ENCODE data around the gene CCDC33.

CCDC33 gene

GRCh38 chr15:74335396-74335795, 99.3 kb downstream of the CCDC33 start:
- peaks cover 6% of the 10 kb centered on the region for H3K9me3 Mint-ChIP-seq
- peaks cover 23% of the 10 kb centered on the region for H3K4me1 Mint-ChIP-seq (ENCODE audit: low read depth)
- no peak overlapping the region for H3K27ac Mint-ChIP-seq
- H3K27me3 Mint-ChIP-seq = no peaks in the 10 kb centered on the region
- H3K4me3 Mint-ChIP-seq = no peak overlapping the region
- intact Hi-C loops (cut with micrococcal nuclease) = no loop called here
- H3K36me3 Mint-ChIP-seq (ENCODE audit: low read depth) = no peaks in the 10 kb centered on the region

- intact Hi-C loops (cut with micrococcal nuclease) = no loop called here
- Mint-ChIP-seq H3K9me3 (peaks cover 6% of the 10 kb centered on the region), H3K27ac (no peak overlapping the region), H3K27me3 (no peaks in the 10 kb centered on the region), H3K4me3 (no peak overlapping the region), H3K36me3 (ENCODE audit: low read depth) (no peaks in the 10 kb centered on the region), H3K4me1 (ENCODE audit: low read depth) (peaks cover 28% of the 10 kb centered on the region)
Measured at GRCh38 chr15:74336061-74337005, 100.2 kb downstream of the CCDC33 start.

- Mint-ChIP-seq H3K27me3 (no peaks in the 10 kb centered on the region), H3K36me3 (ENCODE audit: low read depth) (no peaks in the 10 kb centered on the region), H3K4me1 (ENCODE audit: low read depth) (peaks cover 28% of the 10 kb centered on the region), H3K4me3 (no peak overlapping the region), H3K9me3 (peaks cover 6% of the 10 kb centered on the region), H3K27ac (no peak overlapping the region)
- intact Hi-C loops (cut with micrococcal nuclease) = no loop called here
Measured at GRCh38 chr15:74337146-74337545, 101.0 kb downstream of the CCDC33 start.

GRCh38 chr15:74337607-74338211, 101.6 kb downstream of the CCDC33 start:
- H3K4me1 Mint-ChIP-seq (ENCODE audit: low read depth) = peaks cover 28% of the 10 kb centered on the region
- intact Hi-C loops (cut with micrococcal nuclease) = no loop called here
- no peak overlapping the region for H3K27ac Mint-ChIP-seq
- H3K27me3 Mint-ChIP-seq = no peaks in the 10 kb centered on the region
- no peak overlapping the region for H3K4me3 Mint-ChIP-seq
- H3K36me3 Mint-ChIP-seq (ENCODE audit: low read depth) = no peaks in the 10 kb centered on the region
- peaks cover 6% of the 10 kb centered on the region for H3K9me3 Mint-ChIP-seq

GRCh38 chr15:74338676-74339075, 102.5 kb downstream of the CCDC33 start:
- no peaks in the 10 kb centered on the region for H3K27me3 Mint-ChIP-seq

GRCh38 chr15:74339371-74339770, 103.2 kb downstream of the CCDC33 start:
- H3K27ac Mint-ChIP-seq = no peak overlapping the region
- no peaks in the 10 kb centered on the region for H3K36me3 Mint-ChIP-seq (ENCODE audit: low read depth)
- intact Hi-C loops (cut with micrococcal nuclease) = no loop called here

More at GRCh38 chr15:74338676-74339075, 102.5 kb downstream of the CCDC33 start:
- intact Hi-C loops (cut with micrococcal nuclease) = no loop called here
- no peak overlapping the region for H3K27ac Mint-ChIP-seq
- no peak overlapping the region for H3K4me3 Mint-ChIP-seq
- peaks cover 6% of the 10 kb centered on the region for H3K9me3 Mint-ChIP-seq
- peaks cover 28% of the 10 kb centered on the region for H3K4me1 Mint-ChIP-seq (ENCODE audit: low read depth)
- no peaks in the 10 kb centered on the region for H3K36me3 Mint-ChIP-seq (ENCODE audit: low read depth)

GRCh38 chr15:74340150-74340549, 104.0 kb downstream of the CCDC33 start:
- intact Hi-C loops (cut with micrococcal nuclease) = no loop called here
- H3K36me3 Mint-ChIP-seq (ENCODE audit: low read depth) = no peaks in the 10 kb centered on the region
- no peak overlapping the region for H3K4me3 Mint-ChIP-seq
- no peaks in the 10 kb centered on the region for H3K9me3 Mint-ChIP-seq
- H3K4me1 Mint-ChIP-seq (ENCODE audit: low read depth) = peaks cover 28% of the 10 kb centered on the region
- H3K27ac Mint-ChIP-seq = no peak overlapping the region
- no peaks in the 10 kb centered on the region for H3K27me3 Mint-ChIP-seq

More at GRCh38 chr15:74339371-74339770, 103.2 kb downstream of the CCDC33 start:
- Mint-ChIP-seq H3K4me3 (no peak overlapping the region), H3K9me3 (peaks cover 1% of the 10 kb centered on the region), H3K27me3 (no peaks in the 10 kb centered on the region), H3K4me1 (ENCODE audit: low read depth) (peaks cover 28% of the 10 kb centered on the region)

- intact Hi-C loops (cut with micrococcal nuclease) = no loop called here
- no peak overlapping the region for H3K27ac Mint-ChIP-seq
- H3K27me3 Mint-ChIP-seq = no peaks in the 10 kb centered on the region
- no peaks in the 10 kb centered on the region for H3K36me3 Mint-ChIP-seq (ENCODE audit: low read depth)
- H3K9me3 Mint-ChIP-seq = no peaks in the 10 kb centered on the region
- H3K4me1 Mint-ChIP-seq (ENCODE audit: low read depth) = peaks cover 22% of the 10 kb centered on the region
- no peak overlapping the region for H3K4me3 Mint-ChIP-seq
Measured at GRCh38 chr15:74343127-74343796, 107.1 kb downstream of the CCDC33 start.

- no peaks in the 10 kb centered on the region for H3K27me3 Mint-ChIP-seq
- H3K9me3 Mint-ChIP-seq = no peaks in the 10 kb centered on the region
- H3K4me1 Mint-ChIP-seq (ENCODE audit: low read depth) = peaks cover 22% of the 10 kb centered on the region
- no peak overlapping the region for H3K27ac Mint-ChIP-seq
- no peak overlapping the region for H3K4me3 Mint-ChIP-seq
- H3K36me3 Mint-ChIP-seq (ENCODE audit: low read depth) = no peaks in the 10 kb centered on the region
- intact Hi-C loops (cut with micrococcal nuclease) = no loop called here
Measured at GRCh38 chr15:74343797-74344127, 107.6 kb downstream of the CCDC33 start.

- Mint-ChIP-seq H3K27ac (no peak overlapping the region), H3K4me1 (ENCODE audit: low read depth) (peaks cover 9% of the 10 kb centered on the region), H3K4me3 (no peak overlapping the region), H3K9me3 (no peaks in the 10 kb centered on the region), H3K36me3 (ENCODE audit: low read depth) (no peaks in the 10 kb centered on the region), H3K27me3 (no peaks in the 10 kb centered on the region)
- intact Hi-C loops (cut with micrococcal nuclease) = no loop called here
Measured at GRCh38 chr15:74345051-74345450, 108.9 kb downstream of the CCDC33 start.

- no peaks in the 10 kb centered on the region for H3K36me3 Mint-ChIP-seq (ENCODE audit: low read depth)
- no peaks in the 10 kb centered on the region for H3K4me1 Mint-ChIP-seq (ENCODE audit: low read depth)
- no peak overlapping the region for H3K27ac Mint-ChIP-seq
- H3K27me3 Mint-ChIP-seq = no peaks in the 10 kb centered on the region
- intact Hi-C loops (cut with micrococcal nuclease) = no loop called here
- no peaks in the 10 kb centered on the region for H3K9me3 Mint-ChIP-seq
- no peak overlapping the region for H3K4me3 Mint-ChIP-seq
Measured at GRCh38 chr15:74347757-74348250, 111.7 kb downstream of the CCDC33 start.

GRCh38 chr15:74349241-74349778, 113.2 kb downstream of the CCDC33 start:
- H3K4me3 Mint-ChIP-seq = no peak overlapping the region
- intact Hi-C loops (cut with micrococcal nuclease) = no loop called here
- peaks cover 3% of the 10 kb centered on the region for H3K27me3 Mint-ChIP-seq
- no peak overlapping the region for H3K27ac Mint-ChIP-seq
- H3K9me3 Mint-ChIP-seq = peaks cover 2% of the 10 kb centered on the region
- no peaks in the 10 kb centered on the region for H3K36me3 Mint-ChIP-seq (ENCODE audit: low read depth)
- no peaks in the 10 kb centered on the region for H3K4me1 Mint-ChIP-seq (ENCODE audit: low read depth)

- no peak overlapping the region for H3K27ac Mint-ChIP-seq
- H3K27me3 Mint-ChIP-seq = peaks cover 16% of the 10 kb centered on the region
- no peak overlapping the region for H3K4me3 Mint-ChIP-seq
- H3K9me3 Mint-ChIP-seq = peaks cover 9% of the 10 kb centered on the region
- intact Hi-C loops (cut with micrococcal nuclease) = no loop called here
- H3K4me1 Mint-ChIP-seq (ENCODE audit: low read depth) = no peaks in the 10 kb centered on the region
- H3K36me3 Mint-ChIP-seq (ENCODE audit: low read depth) = no peaks in the 10 kb centered on the region
Measured at GRCh38 chr15:74350295-74351275, 114.5 kb downstream of the CCDC33 start.

Data from dendritic cell treated with granulocyte-macrophage colony-stimulating factor and Interleukin-4, amounts not matched to agents 40 ng/mL and 50 ng/mL, for 4 days (primary cell).